Measurements from ENCODE around the gene SHISA8.

The SHISA8 gene

DNA sequence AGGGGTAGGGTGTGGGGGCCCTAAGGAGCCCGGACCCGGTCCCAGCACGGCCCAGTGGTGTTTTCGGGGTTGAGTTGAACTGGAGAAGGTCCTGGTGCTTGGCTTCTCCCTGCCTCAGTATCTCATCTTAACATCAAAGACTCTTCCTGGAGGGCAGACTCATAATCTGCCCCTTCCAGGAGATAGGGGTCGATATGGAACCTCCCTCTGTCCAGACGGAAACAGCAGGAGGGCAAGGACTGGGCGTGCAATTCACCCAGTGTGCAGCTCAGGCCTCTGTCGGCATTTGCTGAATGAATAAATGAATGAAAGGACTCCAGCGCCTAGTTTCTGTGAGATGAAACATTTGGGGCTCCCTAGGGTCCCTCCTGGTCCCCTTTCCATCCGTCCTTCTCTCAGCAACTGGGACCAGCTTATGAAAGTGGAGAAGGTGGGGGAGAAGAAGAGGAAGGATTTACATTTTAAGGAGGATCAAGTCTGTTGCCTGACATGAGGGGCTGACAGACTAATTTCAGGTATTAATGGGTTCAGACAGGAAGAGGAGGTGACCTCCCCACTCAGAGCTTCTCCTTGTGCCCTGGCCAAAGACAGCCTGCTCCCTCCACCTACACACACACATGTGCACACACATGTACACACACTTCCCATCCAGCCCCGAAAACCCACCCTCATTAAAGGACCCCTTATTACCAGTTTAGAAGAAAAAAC lies 1.1 kb upstream of the SHISA8 start:
- no peak for FAIRE-seq
- DNase-seq (ENCODE audit: low spot score): no peak

DNA sequence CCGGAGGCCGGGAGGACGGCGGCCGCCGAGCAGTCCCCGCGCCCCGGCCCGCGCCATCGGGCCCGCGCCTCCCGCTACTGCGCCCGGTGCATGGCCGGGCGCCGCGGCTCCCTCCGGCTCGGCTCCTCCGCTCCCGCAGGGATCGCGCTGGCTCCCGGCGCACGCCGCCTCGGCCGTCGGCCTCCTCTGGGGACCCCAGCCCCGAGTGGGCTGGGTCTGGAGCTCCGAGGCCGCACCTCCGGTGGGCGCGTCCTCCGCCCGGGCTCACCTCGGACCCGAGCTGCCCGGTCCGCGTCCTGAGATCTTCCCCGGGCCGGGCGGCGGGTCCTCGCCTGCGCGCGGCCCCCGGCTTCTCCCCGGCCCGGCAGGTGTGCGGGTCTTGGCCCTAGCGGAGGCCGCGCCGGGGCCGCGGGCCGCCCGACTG lies 251 bp downstream of the SHISA8 start:
- no peak for DNase-seq (ENCODE audit: low spot score)

DNA sequence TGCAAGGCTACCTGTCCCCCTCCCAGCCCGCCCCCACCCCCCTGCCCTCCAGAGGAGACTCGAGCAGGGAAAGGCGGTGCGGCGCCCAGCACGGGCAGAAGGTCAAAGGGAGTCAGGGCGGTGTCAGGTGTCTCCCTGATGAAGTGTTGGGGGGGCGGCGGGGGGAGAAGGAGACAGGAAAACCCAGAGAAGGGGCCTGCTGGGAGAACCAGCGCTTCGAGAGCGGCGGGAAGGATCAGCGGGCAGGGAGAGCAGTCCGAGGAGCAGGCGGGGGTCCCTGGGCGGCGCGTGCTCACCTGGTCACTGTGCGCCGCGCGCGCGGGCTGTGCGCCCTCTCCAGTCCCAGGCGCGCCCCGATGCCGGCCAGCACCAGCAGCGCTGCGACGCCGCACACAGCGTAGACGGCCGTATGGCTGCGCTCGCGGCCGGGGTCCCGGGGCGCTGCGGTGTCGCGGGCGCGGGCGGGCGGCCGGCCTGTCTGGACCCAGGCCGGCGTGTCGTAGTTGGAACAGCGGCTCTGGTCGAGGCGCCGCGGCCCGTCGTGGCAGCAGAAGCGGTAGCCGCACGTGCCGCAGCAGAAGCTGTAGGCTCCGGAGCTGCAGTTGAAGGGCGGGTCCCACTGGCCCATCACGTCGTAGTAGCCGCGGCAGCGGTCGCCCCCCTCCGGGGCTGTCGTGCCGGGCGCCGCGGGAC lies 886 bp downstream of the SHISA8 start:
- no peak for FAIRE-seq
- DNase-seq (ENCODE audit: low spot score): no peak

More for the DNA sequence above, 251 bp downstream of the SHISA8 start:
- FAIRE-seq: no peak

DNA sequence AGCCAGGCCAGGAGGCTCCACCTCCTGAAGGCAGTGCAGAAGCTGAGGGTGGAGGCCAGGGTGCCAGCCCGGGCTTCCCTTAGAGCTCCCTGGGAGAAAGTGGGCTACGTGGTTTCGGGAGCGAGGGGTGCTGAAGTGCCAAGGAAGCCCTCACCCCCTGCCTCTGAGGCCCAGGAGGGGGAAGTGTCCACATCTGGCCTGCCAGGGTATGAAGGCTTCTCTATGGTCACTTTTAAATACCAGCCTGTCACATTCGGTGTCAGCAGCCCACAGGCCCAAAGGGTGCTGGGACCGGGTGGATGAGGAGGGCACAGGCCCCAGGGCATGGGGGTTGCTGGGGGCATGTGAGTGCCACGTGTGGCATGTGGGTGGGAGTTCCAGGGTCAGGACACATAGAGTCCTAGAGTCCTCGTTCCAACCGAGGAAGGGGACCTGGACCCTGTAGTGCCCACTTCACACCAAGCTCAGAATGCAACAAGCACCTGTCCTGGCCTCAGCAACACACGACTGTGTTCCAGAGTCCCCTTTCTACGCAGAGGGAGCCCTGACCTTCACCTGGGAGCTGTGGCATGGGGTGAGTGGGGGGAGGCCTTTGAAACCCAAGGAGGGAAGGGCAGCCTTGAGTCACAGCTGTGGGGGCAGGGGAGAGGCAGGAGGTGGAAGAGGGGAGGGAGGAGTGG lies 1.7 kb downstream of the SHISA8 start:
- FAIRE-seq (no peak), DNase-seq (ENCODE audit: low spot score) (no peak)

DNA sequence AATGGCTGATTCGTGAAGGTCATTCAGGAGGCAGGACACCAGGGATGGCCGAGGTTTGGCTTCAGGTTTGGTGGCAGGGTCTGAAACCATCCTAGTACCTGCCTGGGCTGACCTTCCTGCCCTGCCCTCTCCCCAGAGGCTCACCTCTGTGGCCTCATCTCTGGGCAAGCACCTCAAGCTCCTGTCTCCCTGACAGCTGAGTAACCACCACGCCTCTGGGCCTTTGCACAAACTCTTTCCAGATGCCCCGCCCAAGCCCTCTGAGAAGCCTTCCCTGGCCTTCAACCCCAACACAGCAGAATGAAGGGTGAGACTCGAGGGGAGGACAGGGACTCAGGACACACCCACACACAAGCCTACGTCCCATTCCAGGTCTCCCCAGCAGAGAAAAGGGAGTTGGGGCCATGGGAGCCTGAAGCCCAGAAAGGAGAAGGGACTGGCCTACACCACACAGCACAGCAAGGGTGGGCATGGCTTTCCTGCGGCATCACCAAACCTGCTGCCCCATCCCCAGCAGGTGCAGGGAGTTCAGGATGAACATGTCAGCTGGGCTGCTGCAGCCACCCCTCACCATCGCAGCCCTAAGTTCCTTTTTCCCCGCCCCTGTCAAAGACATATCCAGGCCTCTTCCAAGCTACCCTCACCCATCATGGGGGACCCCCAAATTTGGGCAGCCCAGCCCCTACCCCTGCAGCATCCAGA lies 2.4 kb downstream of the SHISA8 start:
- no peak for DNase-seq (ENCODE audit: low spot score)
- FAIRE-seq: no peak

DNA sequence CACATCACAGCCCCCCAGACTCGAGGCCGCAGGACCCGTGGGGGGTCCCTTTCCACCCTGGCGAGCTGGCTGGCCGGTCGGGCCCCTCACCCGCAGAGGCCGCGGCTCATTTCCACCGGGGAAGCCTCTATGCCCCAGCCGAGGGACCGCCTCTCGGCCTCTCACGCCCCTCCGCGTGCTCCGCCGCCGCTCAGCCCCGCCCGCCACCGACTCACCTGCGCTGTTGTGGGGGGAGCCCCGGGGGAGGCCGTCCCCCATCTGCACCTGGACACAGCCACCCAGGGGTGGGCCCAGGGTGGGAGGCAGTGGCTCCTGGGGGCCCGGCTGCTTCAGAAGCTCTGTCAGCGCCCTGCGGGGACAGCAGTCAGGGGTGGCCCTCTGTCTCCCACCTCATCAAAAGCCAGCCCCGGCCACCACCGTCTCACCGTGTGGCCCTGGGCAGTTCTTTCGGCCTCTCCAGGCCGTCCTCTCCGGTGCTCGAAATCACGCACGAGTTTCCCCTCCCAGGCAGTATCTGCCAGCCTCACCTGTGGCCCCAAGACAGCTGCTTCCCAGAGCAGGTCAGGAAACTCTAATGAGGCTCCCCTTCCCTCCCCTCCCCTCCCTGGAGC lies 3.8 kb downstream of the SHISA8 start:
- FAIRE-seq (no peak), DNase-seq (ENCODE audit: low spot score) (no peak)

DNA sequence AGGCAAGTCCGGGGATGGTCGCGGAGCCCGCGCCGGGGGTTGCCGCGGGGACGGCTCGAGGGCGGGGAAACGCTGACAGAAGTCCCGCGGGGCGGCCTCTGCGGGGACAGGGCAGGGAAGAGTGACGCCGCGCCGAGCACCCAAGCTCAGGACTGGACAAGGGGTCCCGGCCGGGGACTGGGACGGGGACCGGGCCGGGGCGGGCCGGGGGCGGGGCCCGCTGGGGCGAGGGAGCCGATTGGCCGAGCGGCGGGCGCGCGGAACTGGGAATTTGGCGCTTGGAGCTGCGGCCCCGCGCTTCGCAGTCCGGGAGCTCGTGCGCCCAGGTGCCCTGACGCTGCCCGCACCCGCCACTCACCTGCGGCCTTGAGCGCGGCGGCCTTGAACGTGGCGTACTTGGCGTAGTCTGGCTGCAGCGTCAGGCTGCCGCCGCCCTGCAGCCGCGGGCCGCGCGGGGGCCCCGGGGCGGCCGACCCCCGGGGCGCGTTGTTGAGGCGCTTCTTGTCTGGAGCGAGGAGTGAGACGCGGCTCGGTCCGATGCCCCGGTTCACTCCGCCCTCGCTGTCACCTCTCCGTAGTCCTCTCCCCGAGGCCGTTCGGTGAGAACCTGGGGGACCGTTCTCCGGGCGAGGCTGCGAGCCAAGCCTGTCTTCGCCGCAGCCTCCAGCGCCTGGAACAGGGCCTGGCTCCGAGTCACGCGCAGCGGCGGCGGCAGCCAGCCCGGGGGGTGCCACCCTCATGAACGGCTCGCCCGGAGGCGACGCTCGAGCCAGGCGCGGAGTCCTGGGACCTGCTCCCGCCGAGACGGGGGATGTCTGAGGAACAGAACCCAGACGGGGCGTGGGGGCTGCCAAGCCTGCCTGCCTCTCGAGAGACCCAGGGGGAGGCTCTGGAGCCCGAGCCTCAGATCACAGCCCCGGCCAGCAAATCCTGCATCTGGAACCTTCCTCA lies 4.5 kb downstream of the SHISA8 start:
- no peak for FAIRE-seq

DNA sequence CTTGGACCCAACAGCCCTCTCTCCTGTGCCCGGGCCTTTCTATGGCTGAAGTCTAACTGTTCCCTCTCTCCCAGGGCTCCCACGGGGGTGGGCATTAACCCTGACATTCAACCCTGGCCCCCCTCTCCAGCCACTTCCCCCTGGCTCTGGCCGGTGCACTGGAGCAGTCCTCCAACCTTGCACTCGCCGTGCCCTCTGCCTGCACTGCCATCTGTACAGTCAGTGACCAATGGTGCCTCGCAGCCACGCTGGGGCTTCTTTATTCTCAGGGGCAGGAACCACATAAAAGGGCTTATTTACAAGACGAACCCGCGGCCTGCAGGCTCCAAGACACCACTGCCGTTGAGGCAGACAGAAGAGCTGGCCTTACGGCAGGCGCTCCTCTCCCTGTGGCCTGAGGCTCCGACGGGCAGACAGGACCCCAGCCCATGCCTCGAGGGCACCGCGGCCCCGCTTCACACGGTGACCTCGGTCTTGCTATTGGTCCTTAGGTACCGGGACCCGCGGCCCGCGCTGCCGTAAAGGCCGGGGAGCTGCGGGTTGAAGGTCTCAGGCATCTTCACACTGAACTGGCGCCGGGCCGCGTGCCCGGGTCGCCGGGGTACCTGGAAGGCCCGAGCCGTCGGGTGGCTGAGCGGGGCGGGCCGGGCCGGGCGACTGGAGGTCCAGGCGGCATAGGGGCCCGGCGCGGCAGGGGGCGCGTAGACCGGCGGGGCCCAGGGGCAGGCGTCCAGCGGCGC lies 5.4 kb downstream of the SHISA8 start:
- FAIRE-seq: no peak
- DNase-seq (ENCODE audit: low spot score): no peak

More for the DNA sequence above, 4.5 kb downstream of the SHISA8 start:
- no peak for DNase-seq (ENCODE audit: low spot score)

DNA sequence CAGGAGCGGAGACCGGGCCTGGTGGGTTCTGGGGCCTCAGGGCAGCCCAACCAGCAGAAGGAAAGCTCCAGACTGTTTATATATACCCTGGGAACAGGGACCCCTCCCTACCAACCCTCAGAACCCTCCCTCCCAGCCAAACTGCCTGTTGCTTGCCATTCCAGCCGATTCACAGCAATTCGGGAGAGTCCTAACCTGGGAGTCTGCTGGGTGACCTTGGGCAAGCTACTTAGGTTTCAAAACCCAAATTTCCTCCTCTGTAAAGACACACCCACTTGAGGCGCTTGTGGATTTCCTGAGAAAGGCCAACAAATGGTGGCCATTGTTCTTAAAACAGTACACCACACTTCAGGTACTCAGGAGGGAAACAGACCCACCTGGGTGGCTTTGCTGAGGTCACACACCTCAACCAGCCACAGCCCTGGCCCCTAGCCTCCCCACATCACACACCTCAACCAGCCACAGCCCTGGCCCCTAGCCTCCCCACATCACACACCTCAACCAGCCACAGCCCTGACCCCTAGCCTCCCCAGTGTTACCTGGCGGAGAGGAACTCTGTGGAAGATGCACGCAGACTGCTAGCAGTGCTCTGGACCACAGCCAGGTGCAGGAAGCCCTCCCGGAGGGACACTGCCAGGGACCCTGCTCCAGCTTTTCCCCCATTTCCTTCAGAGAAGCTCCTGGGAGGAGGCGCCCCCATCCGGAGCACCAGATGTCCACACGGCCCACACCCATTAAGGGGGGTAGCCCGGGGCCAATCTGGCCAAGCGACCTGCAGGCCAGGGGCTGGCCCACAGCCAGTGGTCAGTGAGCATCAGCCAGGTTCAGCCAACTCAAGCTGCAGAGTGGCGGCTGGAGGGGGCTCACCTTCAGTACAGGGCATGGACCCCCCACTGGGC lies 6.2 kb downstream of the SHISA8 start:
- FAIRE-seq (no peak), DNase-seq (ENCODE audit: low spot score) (no peak)

DNA sequence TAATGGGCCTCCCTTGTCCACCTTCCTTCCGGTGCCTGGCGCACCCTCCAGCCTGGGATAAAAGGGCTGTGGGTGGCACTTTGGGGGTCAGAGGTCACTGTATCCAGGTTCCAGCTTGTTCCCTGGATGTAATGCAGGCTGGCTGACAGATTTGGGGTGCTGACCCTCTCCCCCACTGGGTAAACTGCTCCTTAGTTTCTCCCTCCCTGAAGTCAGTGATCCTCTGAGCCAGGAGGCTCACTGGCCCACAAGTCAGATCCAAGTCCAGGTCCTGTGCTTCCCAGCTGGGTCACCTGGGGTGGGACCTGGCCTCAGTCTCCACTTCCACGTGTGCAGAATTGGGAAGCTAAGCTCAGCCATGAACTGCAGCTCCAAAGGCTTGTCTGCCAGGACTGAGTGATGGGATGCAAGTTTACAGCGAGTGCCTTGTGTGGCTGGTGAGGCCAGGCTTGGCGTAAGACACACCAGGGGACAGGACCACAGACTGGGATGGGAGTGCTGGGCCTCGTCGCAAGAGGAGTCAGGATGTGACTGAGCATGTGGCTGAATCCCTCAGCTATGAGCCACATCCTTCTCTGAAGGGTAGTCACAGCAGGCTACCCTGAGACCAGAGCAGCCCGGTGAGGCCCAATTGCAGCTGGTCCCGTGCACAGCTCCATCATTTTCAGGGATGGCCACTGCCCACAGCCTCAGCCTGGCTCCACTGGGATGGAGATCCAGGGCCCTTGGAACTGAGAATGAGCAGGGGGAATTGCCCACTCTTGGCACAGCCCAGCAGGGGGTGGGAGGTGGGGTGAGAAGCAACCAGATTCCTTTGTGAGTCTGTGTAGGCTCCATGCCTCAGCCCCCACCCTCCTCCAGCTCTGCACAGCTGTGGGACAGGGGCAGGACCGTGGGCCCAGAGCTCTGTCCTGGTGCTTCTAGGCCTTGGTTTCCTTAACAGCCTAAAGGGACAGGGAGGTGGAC lies 7.2 kb downstream of the SHISA8 start:
- no peak for DNase-seq (ENCODE audit: low spot score)
- peak; percentile 23 for FAIRE-seq

DNA sequence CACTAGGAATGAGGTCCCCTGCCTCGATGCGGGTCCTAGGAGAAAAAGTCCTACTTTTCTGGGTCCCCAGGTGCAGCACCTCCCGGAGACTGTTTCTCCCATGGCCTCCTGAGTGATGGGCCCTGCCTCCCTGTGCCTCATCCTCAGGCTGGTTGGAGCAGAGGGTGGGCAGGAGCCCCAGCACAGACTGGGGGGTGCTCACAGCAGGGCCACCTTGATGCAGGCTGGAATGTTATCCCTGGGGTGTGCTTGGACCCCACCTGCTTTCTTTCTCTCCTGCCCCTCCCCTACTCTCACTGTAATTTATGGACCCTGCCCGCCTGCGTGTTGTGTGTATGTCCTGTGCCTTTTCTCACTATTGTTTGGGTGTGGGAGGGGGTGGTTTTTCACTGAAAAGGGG lies 8.1 kb downstream of the SHISA8 start:
- no peak for FAIRE-seq

DNA sequence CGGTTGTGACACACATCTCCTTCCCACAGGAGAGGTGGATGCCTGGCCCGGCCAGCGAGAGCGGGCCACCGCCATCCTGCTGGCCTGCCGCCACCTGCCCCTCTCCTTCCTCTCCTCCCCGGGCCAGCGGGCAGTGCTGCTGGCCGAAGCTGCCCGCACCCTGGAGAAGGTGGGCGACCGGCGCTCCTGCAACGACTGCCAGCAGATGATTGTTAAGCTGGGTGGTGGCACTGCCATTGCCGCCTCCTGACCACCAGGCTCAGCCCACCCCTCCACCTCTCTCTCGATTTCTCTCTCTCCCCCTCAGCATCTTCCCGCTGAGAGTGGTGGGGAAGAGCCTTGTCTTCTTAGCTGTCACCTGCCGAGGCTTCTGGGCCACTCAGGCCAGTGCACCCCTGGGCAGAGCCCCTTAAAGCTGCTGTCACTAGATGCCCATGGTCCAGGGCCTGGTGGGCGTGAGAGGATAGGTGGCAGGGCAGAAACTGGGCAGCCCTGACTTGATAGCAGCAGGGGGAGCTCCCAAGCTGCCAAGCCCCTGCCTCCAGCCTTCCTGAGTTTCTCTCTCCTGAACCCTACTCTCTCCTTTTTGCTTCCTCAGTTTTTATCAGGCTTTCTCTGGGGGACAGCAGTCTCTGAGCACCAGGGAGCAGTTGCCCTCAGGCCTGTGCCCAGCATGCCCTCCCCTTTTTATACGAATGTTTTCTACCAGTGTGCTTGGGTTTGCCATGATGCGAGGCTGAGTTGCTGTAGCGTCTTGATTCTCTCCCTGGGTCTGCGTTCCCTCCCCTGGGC lies 9.3 kb downstream of the SHISA8 start:
- DNase-seq (ENCODE audit: low spot score) (no peak), FAIRE-seq (no peak)

More for the DNA sequence above, 8.1 kb downstream of the SHISA8 start:
- DNase-seq (ENCODE audit: low spot score): no peak

DNA sequence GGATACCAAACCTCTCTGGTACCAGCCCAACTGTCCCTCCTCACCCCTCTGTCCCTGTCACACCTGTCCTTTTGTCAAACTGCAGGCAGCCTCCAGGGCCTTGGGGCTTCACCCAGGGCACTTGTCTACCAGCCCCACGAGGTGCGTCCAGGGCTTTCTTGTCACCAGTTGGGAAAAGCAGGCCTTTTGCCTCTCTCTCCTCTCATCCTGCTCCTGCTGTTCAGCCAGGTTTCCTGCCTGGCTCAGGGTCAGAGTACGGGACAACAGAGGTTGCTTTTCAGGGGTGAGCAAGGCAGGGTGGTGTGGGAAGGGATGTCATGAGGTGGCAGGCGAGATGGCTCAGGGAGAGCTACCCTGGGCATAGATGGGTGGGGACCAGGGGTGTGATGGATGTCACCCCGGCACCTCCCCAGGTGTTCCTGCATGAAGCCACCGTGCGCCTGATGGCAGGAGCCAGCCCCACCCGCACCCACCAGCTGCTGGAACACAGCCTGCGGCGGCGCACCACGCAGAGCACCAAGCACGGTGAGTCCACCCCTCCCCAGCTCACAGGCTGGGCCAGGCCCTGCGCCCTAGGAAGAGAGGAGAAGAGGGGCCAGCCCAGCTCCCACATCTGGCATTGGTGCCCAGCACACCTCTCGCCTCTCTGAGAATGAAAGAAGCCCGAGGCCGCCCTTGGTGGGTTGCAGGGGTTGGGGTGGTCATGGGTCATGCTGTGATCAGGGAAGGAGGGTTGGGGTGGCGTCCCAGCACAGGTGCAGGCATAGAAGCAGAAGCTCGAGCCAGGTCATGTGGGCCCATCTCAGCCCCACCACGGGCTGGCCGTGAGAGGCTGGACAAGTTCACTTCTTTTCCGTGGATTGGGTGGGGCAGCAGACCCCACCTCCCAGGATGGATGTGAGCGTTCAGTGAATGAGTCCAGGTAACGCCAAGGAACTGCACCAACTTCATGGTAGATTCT lies 10.1 kb downstream of the SHISA8 start:
- FAIRE-seq: no peak
- DNase-seq (ENCODE audit: low spot score): no peak

DNA sequence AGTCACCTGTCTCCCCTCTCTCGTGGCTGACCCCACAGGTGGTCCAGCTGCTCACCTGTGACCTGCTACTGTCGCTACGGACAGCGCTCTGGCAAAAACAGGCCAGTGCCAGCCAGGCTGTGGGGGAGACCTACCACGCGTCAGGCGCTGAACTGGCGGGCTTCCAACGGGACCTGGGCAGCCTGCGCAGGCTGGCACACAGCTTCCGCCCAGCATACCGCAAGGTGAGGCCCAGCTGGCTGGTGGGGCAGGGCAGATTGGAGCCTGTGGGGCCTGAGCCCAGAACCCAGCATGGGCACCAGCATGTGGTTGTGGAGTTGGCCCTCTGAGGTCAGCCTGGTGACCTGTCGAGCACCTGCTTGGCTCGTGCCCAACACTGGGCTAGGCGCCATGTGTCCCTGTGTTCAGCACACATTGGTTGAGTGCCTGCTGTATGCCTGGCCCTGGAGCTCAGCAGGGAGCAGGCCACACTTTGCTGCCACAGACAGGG lies 11.9 kb downstream of the SHISA8 start:
- peak; percentile 32 for FAIRE-seq

DNA sequence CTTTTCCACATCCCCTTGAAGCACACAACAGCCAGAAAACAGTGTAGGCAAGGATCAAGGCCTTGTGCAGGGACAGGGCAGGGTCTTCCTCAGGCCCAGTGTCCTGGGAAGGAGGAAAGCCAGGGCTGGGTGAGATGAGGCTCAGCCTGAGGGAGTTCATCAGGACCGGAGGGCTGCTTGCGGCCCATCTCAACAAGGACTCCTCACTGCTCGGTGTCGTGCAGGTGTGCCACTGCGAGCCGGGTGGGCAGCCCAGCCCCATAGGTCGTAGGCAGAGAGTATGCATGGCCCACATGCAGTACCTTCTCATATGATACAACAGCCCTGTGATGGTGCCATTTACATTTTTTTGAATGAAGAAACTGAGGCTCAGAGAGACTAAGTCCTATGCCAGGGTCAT lies 12.9 kb downstream of the SHISA8 start:
- no peak for DNase-seq (ENCODE audit: low spot score)
- FAIRE-seq: no peak

More for the DNA sequence above, 11.9 kb downstream of the SHISA8 start:
- no peak for DNase-seq (ENCODE audit: low spot score)

Data from urothelium cell line (cell line).